ENCODE data around the gene UGT8.
"Not testable (repeated sequence)": the region's sequence is repeated elsewhere in the genome, so short reads cannot be mapped to it uniquely, and the experiment has no call there.

Gene UGT8, protein sequence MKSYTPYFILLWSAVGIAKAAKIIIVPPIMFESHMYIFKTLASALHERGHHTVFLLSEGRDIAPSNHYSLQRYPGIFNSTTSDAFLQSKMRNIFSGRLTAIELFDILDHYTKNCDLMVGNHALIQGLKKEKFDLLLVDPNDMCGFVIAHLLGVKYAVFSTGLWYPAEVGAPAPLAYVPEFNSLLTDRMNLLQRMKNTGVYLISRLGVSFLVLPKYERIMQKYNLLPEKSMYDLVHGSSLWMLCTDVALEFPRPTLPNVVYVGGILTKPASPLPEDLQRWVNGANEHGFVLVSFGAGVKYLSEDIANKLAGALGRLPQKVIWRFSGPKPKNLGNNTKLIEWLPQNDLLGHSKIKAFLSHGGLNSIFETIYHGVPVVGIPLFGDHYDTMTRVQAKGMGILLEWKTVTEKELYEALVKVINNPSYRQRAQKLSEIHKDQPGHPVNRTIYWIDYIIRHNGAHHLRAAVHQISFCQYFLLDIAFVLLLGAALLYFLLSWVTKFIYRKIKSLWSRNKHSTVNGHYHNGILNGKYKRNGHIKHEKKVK

DNA sequence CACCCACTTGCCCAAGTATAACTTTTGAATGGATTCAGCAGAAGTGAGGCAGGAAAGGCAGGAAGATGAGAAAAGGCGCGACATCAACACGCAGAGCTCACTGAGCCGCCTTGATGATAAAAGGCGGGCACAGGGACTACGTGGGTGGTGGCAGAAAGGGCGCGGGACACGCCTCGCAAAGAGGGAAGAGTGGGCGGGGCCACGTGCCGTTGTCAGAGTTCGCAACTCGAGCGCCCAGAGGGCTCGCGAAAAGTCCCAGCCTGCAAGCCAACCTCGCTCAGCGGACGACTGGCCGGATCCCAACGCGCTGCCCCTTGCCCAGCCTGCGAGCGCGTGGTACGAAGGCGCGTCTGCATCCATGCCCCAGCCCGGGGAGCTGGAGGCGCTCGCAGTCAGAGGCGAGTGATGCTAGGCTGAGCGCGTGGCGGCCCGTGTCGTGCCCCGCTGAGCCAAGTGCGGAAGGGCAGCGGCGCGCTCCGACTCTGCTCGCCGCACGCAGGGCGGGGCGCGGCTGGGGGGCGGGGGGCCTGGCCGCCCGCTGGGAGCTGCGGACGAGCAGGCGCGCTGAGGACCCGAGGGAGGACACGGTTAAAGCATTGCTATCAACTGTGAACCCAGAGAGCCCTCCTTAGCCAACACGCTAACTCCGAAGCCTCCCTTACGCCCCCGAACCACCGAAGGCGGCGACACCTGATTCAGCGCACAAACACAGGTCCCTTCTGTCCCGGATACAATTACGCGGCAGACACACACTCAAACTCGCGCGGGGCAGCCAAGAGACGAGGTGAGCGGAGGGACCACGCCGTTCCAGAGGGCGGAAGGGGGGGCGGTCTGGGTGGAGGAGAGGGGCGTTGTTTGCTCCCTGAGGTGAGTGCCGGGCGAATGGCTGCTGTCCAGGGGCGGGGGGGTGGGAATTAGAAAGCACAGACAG, at the start of gene UGT8:
UGT8 (plus strand) TSS at position 617 of the 931 bp plus-strand sequence. CDS start 24,074 bp downstream, outside the sequence.
- DNase-seq (ENCODE audit: low read depth in 4 of 4, low spot score in 1 of 4) = peak in 2 of 4 experiments; percentile 28 to 48

DNA sequence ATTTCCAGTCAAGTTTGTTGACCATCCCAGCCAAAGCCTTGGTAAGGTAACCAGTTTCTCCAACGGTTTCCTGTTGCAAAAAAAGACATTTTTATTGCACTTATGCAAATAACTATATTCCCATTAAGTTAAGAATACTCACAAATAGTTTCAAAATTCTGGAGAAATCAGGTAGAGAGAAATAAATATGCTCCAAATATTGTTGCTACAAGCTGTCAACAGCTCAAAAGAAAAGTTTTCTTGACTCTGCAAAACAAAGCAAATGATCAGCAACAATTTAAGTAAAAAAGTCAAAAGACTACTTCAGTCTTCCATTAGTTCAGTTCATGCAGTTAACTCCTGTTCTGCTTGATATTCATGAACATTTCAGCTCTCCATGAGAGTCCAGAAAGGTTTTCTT, 49.0 kb upstream of the UGT8 start:
- no peak for DNase-seq (ENCODE audit: low read depth in 4 of 4, low spot score in 1 of 4)

DNA sequence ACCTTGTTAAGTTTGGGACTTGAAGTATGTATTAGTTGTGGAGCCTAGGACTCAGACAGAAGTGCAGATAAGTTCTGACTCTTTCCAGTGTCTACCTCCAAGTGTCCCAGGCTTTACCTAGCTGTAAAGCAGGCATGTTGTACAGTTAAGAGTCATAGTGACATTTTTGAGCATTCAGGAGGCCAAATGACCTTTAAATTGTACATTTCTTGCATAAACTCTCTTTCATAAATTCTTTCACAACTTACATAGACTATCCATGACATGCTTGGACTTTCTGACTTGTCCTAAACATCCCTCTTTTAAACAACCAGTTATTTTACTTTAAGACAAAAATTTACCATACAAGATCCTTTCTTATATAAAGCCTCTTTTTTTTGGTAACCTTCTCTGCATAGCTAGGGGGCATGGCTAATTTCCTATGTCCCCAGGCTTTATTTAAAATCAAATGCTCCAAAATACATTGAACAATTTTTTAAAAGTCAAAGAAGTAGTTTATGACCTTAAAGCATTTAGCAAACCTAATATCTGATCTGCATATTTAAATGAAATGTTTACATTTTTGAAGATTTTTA, 40.1 kb upstream of the UGT8 start:
- DNase-seq (ENCODE audit: low read depth in 4 of 4, low spot score in 1 of 4) = no peak

DNA sequence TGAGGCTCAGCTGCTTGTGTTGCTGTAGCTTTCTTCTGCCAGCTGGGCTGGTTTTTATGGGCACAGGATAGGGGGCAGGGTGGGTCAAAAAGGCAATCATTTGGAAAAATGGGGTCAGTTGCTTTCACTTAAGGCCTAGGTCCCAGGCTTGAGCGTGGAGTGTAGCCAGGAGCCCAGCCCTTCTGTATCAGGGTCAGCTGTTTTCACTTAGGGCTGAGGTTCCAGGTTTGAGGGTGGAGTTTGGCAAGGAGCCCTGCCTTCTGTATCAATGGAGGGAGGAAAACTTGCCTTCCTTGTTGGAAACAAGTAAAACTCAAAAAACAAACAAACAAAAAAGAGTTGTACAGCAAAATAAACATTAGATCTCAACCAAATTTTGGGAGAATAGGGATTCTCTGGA, 37.0 kb upstream of the UGT8 start:
- no peak for DNase-seq (ENCODE audit: low read depth in 4 of 4, low spot score in 1 of 4)

DNA sequence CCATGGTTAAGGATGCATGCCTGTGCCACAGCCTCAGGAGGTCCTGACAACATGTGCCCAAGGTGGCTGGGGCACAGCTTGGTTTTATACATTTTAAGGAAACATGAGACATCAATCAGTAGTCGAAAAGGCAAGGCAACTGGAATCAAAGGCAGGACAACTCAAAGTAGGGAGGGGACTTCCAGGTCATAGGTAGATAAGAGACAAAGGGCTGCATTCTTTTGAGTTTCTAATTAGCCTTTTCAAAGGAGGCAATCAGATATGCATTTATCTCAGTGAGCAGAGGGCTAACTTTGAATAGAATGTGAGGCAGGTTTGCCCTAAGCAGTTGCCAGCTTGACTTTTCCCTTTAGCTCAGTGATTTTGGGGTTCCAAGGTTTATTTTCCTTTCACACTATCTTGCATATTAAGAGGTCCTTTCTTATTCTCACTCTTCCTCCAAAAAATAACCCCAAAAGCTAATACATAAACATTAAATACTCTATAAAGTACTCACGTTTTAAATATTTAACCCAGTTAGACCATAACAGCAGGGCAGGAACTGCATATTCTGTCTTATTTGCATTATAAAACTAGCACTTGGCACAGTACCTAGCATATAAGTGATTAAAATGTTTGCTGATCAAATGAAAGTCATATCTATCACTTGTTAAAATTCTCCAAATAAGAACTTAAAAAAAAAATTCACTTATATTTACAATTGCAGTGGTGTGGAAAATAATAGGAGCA, 36.3 kb upstream of the UGT8 start:
- DNase-seq (ENCODE audit: low read depth in 4 of 4, low spot score in 1 of 4) = no peak

DNA sequence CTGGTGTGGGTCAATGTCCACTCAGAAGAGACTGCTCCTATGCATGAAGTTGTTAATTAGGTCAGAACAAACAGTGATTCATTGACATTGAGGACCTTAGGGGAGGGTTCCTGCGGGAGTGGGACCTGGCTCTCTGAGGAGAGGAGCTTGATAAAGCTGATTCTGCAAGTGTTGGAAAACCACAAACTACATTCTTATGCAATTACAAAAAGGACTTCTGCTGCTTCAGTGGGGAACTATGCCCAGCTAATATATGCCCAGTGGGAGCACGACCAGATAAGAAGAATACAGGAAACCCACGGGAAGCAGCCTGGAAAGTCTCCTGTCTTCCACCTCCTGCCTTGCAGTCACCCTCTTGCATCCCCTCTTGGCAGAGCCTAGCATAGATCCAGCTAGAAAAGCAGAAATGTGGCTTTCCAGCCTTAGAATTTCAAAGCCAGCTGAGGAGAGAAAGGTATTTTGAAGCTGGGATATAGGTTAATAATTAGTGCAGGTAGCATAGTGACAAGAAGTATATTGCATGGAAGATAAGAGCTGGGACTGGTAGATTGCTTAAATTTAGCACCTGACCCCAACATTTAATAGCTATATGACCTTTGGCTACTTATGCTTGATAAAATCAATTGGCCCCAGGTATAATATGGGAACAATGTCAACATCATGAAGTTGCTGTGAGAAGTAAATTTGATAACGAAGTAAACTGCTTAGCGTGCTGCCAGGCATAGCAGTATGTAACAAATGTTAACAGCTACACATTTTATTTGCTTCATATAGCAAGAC, 34.9 kb upstream of the UGT8 start:
- DNase-seq (ENCODE audit: low read depth in 4 of 4, low spot score in 1 of 4) = no peak

DNA sequence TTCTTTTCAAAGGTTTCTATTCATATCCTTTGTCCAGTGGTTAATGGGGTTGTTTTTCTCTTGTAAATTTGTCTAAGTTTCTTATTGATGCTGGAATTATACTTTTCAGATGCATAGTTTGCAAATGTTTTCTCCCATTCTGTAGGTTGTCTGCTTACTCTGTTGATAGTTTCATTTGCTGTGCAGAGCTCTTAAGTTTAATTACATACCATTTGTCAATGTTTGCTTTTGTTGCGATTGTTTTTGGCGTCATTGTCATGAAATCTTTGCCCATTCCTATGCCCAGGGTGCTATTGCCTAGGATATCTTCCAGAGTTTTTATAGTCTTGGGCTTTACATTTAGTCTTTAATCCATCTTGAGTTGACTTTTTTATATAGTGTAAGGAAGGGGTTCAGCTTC, 21.2 kb upstream of the UGT8 start:
- no peak for DNase-seq (ENCODE audit: low read depth in 4 of 4, low spot score in 1 of 4)

DNA sequence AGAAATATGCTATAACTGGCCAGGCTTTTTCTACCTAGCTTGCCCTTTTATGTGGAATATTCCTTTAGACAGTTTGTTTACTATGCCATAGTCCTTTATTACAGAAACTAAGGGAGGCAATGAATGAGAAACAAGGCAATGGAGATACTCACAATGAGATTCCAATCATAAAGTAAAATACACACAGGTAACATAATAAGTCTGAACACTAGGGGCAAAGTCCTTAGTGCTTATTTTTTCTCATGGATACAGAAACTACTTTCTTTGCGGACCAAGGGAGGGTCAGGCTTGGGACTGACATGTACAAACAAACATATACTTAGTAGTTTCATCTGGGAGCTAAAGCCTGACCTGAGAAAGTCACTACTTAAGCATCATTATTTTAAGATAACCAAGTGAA, 16.0 kb upstream of the UGT8 start:
- DNase-seq (ENCODE audit: low read depth in 4 of 4, low spot score in 1 of 4) = no peak

DNA sequence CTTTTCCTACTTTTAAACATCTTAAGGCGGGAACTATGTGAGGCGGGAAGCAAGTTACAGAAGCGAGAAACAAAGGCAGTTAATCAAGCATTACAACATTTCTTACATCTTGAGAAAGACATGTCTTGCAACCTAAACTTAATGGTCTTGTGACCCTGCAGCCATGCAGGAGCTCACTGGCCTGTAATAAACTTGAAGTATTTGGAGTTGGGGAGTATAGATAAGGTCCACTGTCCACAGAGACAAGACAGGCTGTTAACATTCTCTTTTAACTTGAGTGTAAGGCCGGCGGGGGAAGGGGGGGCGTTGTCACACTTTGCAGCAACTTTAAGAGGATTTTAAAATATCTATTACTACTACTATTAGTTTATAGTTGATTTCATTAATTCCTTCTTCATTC, 10.3 kb upstream of the UGT8 start:
- no peak for DNase-seq (ENCODE audit: low read depth in 4 of 4, low spot score in 1 of 4)

DNA sequence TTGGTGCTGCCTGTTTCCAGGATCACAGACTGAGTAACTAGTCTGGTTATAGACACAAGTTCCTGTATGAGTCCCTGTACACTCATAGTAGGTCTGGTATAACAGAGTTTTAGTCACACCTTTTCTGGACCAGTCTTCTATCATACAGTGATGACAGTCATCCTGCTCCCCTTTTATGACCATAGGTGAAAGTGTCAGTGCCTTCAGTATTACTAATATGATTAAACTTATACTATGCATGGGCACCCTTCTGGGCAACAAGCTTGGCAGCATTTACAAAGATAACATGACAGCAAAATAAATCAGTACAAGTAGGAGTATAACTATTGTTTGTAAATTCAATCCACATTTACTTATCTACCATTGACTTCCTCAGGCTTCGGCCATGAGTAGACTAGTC, 8.2 kb upstream of the UGT8 start:
- not testable (repeated sequence) for DNase-seq (ENCODE audit: low read depth in 4 of 4, low spot score in 1 of 4)

DNA sequence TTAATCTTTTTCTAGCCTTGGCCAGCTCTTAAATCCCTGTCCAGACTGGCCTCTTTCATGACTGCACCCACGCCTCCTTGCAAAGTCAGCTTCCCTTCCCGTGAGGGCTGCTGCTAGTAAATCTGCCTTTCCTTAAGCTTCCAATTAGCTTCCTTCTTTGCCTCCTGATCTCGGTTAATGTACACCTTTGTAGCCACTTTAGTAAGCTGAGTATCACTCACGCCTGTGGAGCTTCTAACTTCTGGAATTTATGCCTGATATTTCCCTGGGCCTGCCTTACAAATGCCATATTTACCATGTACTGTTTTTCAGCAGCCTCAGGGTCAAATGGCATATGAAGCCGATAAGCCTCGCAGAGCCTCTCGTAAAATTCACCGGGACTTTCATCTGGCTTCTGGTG, 5.1 kb upstream of the UGT8 start:
- no peak for DNase-seq (ENCODE audit: low read depth in 4 of 4, low spot score in 1 of 4)

DNA sequence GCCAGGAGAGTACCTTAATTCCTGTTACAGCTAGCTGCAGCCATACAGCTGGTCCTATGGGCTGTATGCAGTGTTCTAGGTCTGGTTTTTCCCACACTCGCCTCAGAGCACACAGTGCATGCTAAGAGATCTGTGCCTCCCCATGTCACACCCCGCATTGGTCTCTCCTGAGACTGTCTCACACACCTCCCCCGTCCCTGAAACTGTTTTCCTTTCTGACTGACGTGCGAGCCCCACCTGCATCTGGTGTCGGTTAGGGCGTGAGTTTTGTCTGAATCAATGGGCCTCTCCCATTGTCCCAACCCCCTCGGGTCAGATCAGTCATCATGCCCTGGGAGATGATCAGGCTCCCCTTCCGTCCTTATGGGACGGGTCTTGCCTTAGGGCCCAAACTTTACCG, 3.4 kb upstream of the UGT8 start:
- DNase-seq (ENCODE audit: low read depth in 4 of 4, low spot score in 1 of 4) = no peak

DNA sequence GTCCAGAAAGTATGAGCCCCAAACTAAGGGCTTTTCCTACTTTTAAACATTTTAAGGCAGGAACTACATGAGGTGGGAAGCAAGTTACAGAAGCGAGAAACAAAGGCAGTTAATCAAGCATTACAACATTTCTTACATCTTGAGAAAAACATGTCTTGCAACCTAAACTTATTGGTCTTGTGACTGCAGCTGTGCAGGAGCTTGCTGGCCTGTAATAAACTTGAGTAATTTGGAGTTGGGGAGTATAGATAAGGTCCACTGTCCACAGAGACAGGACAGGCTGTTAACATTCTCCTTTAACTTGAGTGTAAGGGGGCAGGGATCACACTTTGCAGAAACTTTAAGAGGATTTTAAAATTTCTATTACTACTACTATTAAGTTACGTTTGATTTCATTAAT, 2.7 kb upstream of the UGT8 start:
- no peak for DNase-seq (ENCODE audit: low read depth in 4 of 4, low spot score in 1 of 4)

DNA sequence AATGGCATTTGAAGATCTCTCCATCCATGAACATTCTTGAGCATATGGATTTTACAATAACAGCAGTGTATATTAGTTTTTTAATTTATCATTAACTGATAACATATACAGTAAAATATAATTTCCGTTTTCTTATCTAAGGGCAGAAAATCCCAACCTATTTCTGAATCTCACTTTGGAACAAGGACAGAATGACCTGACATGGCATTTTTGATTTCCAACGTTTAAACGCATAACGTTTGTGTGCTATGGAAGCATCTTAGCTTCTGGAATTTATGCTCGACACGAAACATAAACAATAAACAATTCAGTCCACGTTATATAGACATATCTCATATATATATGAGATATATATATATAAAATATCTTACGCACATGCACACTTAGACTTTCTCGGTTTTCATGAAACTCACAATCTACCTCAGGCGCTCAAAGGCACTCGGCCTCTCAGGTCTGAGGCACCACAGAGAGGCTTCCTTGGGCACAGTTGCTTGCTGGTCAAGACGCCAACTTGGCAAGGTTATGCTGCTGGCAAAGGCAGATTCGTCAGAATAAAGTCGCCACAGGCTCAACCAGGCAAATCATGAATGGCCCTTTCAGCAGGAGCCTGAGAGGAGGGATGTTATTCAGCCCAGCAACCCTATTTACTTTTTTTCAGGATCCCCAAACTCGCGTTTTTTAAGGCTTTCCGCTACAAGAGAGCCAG, 1.0 kb upstream of the UGT8 start:
- DNase-seq (ENCODE audit: low read depth in 4 of 4, low spot score in 1 of 4) = no peak

DNA sequence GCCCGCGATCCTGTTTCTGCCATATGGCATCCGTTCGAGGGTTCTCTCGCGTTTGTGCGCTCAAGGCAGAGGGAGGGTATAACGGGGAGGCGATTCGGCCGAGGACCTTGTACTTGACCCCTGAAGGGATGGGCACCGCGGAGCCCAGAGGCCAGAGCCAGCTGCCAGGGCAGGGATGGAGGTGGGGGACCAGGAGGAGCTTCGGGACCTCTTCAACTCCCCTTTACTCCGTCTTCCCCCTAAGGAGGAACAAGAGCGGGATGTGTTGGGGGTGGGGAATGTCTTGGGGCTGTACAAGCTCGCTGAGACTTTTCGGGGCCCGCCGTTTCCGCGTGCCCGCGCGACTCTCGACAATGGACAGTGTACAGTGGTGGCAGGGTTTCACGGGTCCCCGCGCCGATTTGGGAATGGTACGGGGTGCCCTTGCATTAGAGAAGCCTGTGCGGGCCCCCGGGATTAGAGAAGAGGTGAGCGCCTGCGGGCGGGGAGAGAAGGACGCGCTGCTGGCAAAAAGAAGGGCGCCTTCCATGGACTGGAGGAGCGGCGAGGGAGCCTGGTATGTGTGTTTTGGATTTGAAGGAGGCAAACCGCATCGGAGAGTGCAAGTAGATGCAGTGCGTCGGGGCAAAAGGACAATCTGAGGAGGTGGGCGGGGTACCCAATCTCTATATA, 760 bp downstream of the UGT8 start:
- no peak for DNase-seq (ENCODE audit: low read depth in 4 of 4, low spot score in 1 of 4)

DNA sequence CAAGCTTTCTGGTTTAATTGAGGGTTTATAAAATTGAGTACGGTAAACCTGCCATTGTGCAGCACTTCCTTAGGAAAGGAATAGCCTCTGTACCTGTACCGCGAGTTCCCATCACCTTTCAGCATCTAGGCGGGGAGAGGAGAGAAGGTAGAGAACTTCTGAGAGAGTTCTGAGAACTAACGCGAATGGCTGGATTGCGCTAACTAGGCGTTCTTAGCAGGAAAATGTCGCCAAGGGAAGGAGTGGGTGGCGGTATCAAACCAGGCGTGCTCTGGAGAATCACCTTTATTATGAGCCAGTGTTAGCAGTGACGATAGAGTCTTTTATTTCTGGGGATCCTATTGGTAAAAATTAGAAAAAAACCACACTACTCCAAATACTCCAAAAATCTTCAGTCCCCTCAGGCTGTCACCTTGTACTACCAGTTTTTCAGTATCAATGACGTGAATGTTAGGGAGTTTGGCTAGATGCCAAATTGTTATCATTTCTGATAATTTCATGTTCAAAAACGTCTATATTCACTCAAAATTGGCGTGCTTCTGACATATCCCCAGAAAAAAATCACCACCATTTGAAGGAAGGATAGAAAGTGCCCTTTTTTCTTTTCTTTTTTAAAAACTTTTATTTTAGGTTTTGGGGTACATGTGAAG, 1.4 kb downstream of the UGT8 start:
- no peak for DNase-seq (ENCODE audit: low read depth in 4 of 4, low spot score in 1 of 4)

DNA sequence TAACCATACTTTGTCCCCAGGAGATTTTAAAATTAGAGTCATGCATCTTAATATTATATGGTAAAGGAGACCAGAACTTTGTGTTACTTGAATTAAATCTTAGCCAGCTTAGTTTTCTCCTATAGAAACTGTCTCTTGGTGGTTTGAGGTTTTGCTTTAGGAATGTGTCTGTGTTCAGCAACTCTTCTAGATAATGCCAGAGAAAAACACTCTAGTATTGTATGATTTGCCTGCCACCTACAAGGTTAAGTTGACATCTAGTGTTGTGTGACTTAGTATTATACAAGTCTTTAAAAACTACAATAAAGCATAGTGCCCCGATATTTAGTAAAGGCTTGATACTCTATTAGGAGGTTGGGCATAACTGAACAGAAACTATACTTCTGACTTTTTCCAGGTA, 2.1 kb downstream of the UGT8 start:
- DNase-seq (ENCODE audit: low read depth in 4 of 4, low spot score in 1 of 4) = no peak

DNA sequence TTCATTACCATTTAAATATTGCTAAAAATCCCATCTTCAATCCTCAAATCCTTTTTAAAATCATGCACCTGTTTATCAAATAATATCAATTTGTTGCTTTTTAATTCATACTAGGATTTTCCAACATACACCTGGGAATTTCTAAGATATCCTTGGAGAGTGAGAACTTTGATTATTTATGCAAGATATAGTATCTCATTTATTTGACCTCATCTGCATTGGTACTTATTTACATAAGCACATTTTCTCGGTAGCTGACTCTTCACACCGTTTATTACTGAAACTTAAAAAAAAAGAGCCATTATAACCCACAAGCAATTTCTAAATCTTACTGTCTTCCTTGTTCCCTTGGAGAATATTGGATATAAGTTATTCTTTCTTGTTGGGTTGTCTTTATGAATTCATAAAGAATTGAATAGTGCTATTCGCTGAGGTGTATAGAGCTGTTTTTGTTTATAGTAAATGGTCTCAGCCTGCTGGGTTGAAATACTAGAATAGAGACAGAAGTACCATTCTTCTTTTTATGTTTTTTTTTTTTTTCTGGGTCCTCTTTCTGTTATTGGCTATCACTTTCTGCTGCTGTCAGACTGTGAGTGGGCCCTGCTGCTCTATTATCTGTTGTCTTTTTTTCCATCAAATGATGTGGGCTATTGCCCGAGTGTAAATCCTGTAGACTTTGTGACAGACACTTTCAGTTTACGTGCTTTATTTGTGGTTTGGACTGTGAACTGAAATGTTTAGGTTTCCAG, 2.9 kb downstream of the UGT8 start:
- DNase-seq (ENCODE audit: low read depth in 4 of 4, low spot score in 1 of 4) = no peak
